ENCODE data around the gene C12orf60. TPM values are rescaled to one million over a fixed set of nuclear protein-coding genes. Genes with fewer than 3 reads are reported as not detected.
A peak's percentile ranks its signal among the peaks of the same experiment; 100 is the strongest.

The C12orf60 gene
- total RNA-seq, 1 experiment from 2014 or later = 2.6 TPM

DNA sequence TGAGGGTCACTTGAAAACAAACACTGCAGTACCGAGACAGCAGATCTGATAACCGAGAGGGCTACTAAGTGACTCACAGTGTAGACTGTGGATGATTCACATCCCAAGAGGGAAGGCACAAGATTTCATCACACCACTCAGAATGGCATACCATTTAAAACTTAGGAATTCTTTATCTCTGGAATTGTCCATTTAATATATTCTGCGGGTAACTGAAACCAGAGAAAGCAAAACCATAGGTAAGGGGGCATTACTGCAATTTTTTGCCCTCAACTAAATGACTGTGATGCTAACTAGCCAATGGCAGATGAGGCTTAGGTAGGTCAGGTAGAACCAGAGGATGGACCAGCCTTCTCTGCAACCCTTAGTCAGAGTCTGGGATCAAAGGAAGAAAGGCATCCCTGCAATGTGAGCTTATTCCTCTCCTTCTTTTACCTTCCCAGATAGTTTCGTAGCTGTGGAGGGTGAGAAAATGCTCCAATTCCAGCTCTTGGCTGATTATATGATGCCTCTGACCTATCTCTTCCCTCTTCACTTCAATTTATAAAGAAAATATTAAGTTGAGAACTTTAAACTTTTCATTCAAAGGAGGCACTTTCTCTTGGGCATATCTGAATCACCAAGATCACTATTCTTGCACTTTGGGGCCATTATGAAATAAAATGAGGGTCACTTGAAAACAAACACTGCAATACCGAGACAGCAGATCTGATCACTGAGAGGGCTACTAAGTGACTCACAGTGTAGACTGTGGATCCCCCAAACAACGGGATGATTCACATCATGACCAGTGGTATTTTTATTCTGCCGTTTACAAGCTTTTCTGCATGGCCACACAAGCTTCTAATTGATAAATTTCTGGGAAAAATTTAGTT, 33.1 kb downstream of the C12orf60 start:
- BruUV-seq (replicated peaks) = no TSS peak
- intact Hi-C loops (cut with micrococcal nuclease) = loop anchor here (2.0 kb wide), 1 partner anchor 34 kb away; the partner anchor contains the start of genes C12orf60 and WBP11
- ChIA-PET POLR2A (interaction anchor here (0.8 to 2.3 kb wide), 9 partner anchors 11 to 435 kb away, joined by 3 to 13 read pairs (median 5); partner anchors contain the start of genes C12orf60, SMCO3 and WBP11), CTCF (interaction anchor here (0.6 to 2.1 kb wide), 10 partner anchors 11 to 385 kb away, joined by 3 to 15 read pairs (median 4); partner anchors contain the start of gene RERG)
- H3K27ac Mint-ChIP-seq (ENCODE audit: low read depth, unreplicated experiment) = peak overlapping the region; percentile 89
- no peaks in the 10 kb centered on the region for H3K27me3 Mint-ChIP-seq (ENCODE audit: insufficient read depth, unreplicated experiment)
- no peak for TF ChIP-seq CTCF (IDR thresholded peaks at IDR 0.05; ENCODE audit: unreplicated experiment)
- H3K36me3 Mint-ChIP-seq (ENCODE audit: insufficient read depth, unreplicated experiment) = no peaks in the 10 kb centered on the region
- H3K4me3 Mint-ChIP-seq (ENCODE audit: unreplicated experiment) = peak overlapping the region; percentile 65
- H3K4me1 Mint-ChIP-seq (ENCODE audit: insufficient read depth, unreplicated experiment) = peaks cover 39% of the 10 kb centered on the region
- no peaks in the 10 kb centered on the region for H3K9me3 Mint-ChIP-seq (ENCODE audit: unreplicated experiment)
- DNase-seq (ENCODE audit: unreplicated experiment) = peak; percentile 88

- no peak overlapping the region for H3K4me3 Mint-ChIP-seq (ENCODE audit: unreplicated experiment)
- no peaks in the 10 kb centered on the region for H3K36me3 Mint-ChIP-seq (ENCODE audit: insufficient read depth, unreplicated experiment)
- POLR2A ChIA-PET = interaction anchor here (3.2 kb wide), 1 partner anchor 36 kb away, joined by 14 read pairs; the partner anchor contains the start of genes C12orf60 and WBP11
- BruUV-seq (replicated peaks) = no TSS peak
- no peaks in the 10 kb centered on the region for H3K9me3 Mint-ChIP-seq (ENCODE audit: unreplicated experiment)
- TF ChIP-seq CTCF (IDR thresholded peaks at IDR 0.05; ENCODE audit: unreplicated experiment) = no peak
- H3K27me3 Mint-ChIP-seq (ENCODE audit: insufficient read depth, unreplicated experiment) = no peaks in the 10 kb centered on the region
- peak overlapping the region; percentile 91 for H3K27ac Mint-ChIP-seq (ENCODE audit: low read depth, unreplicated experiment)
- no peak for DNase-seq (ENCODE audit: unreplicated experiment)
- CTCF ChIA-PET = interaction anchor here (1.0 to 1.7 kb wide), 2 partner anchors 10 to 28 kb away, joined by 4 to 6 read pairs; no protein-coding TSS in a partner anchor
- H3K4me1 Mint-ChIP-seq (ENCODE audit: insufficient read depth, unreplicated experiment) = peaks cover 43% of the 10 kb centered on the region
- intact Hi-C loops (cut with micrococcal nuclease) = no loop called here
Measured at GRCh38 chr12:14839262-14839661, 35.8 kb downstream of the C12orf60 start.

DNA sequence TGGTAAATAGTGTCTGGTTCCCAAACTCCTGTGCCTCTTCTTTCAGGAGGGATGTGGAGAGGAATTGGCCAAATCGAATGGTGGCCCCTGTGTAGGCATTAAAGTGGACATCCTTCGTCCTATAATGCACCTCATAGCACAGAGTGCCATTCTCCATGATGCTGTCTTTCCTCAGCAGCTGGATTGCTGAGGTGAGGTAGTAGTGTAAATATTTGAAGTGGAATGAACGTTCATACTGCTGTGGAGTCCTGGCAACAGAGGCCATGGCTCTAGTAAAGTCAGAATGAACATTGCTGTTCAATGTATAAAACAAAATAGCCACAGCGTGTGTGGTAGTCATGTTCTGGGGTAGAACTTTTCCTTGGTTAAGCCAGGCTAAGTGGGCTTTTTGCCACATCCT, 37.1 kb downstream of the C12orf60 start:
- no TSS peak for BruUV-seq (replicated peaks)
- peak overlapping the region; percentile 86 for H3K27ac Mint-ChIP-seq (ENCODE audit: low read depth, unreplicated experiment)
- H3K4me1 Mint-ChIP-seq (ENCODE audit: insufficient read depth, unreplicated experiment) = peaks cover 43% of the 10 kb centered on the region
- DNase-seq (ENCODE audit: unreplicated experiment) = no peak
- no peak for TF ChIP-seq CTCF (IDR thresholded peaks at IDR 0.05; ENCODE audit: unreplicated experiment)
- intact Hi-C loops (cut with micrococcal nuclease) = loop anchor here (10.0 kb wide), 1 partner anchor 66 kb away; a partner anchor contains a TSS
- H3K9me3 Mint-ChIP-seq (ENCODE audit: unreplicated experiment) = no peaks in the 10 kb centered on the region
- no peaks in the 10 kb centered on the region for H3K27me3 Mint-ChIP-seq (ENCODE audit: insufficient read depth, unreplicated experiment)
- no peak overlapping the region for H3K4me3 Mint-ChIP-seq (ENCODE audit: unreplicated experiment)
- H3K36me3 Mint-ChIP-seq (ENCODE audit: insufficient read depth, unreplicated experiment) = no peaks in the 10 kb centered on the region
- POLR2A ChIA-PET = interaction anchor here (3.2 kb wide), 1 partner anchor 37 kb away, joined by 14 read pairs; the partner anchor contains the start of genes C12orf60 and WBP11
- CTCF ChIA-PET = interaction anchor here (0.6 to 1.7 kb wide), 3 partner anchors 14 to 30 kb away, joined by 4 to 6 read pairs (median 4); no protein-coding TSS in a partner anchor

DNA sequence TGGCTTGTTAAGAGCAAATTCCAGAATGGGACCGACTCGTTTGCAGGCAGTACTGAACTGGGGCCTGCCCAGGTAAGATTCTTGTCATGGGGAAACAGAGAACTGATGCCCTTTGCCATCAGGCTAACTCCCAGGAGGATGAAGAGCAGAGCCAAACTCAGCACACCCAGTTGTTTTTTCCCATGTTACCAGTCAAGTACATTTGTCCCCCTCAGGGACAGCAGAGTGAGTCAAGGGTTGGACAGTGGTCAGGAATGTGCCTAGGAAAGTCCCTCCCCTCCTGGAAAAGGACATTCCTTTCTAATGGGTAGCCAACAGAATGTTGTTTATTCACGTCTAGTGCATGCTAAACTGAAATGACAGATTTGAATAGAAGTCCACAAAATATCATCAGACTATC, 38.3 kb downstream of the C12orf60 start:
- BruUV-seq (replicated peaks) = no TSS peak
- peak; percentile 84 for DNase-seq (ENCODE audit: unreplicated experiment)
- TF ChIP-seq CTCF (IDR thresholded peaks at IDR 0.05; ENCODE audit: unreplicated experiment) = no peak
- Mint-ChIP-seq H3K36me3 (ENCODE audit: insufficient read depth, unreplicated experiment) (no peaks in the 10 kb centered on the region), H3K27ac (ENCODE audit: low read depth, unreplicated experiment) (peak overlapping the region; percentile 86), H3K4me3 (ENCODE audit: unreplicated experiment) (no peak overlapping the region), H3K9me3 (ENCODE audit: unreplicated experiment) (no peaks in the 10 kb centered on the region), H3K4me1 (ENCODE audit: insufficient read depth, unreplicated experiment) (peaks cover 35% of the 10 kb centered on the region), H3K27me3 (ENCODE audit: insufficient read depth, unreplicated experiment) (no peaks in the 10 kb centered on the region)
- POLR2A ChIA-PET = interaction anchor here (3.2 kb wide), 1 partner anchor 38 kb away, joined by 14 read pairs; the partner anchor contains the start of genes C12orf60 and WBP11
- intact Hi-C loops (cut with micrococcal nuclease) = loop anchor here (10.0 kb wide), 1 partner anchor 67 kb away; a partner anchor contains a TSS
- CTCF ChIA-PET = no interaction called here

Data from MCF 10A (cell line).